CD4-positive, alpha-beta T cell treated with Interleukin-17A for 4 hours (primary cell): ENCODE measurements around the gene GLUD1.
"Not testable (repeated sequence)": the region's sequence is repeated elsewhere in the genome, so short reads cannot be mapped to it uniquely, and the experiment has no call there.

Experiments used
- DNase-seq: peaks from one replicate; pipeline ENCODE4 v3.0.0-alpha.2; 2020; ENCODE audit warnings: mixed read lengths

Gene GLUD1

DNA sequence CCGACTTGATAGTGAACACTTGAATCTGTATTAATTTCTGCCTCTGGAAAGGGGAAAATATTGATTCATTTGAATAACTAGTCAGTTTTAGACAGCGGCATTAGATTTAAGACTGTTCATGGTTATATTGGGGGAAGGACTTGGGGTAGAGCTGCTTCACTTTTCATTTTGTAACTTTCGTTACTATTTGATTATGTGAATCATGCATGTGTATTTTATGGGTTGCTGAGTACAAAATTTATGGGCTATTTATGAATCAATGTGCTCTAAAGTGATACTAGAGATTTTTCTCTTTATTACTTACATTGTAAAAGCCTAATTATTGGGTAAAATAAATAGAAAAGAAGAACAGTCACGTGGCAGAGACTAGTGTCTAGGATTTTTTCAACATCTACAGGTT, 4.9 kb downstream of the GLUD1 start:
- no peak for DNase-seq

DNA sequence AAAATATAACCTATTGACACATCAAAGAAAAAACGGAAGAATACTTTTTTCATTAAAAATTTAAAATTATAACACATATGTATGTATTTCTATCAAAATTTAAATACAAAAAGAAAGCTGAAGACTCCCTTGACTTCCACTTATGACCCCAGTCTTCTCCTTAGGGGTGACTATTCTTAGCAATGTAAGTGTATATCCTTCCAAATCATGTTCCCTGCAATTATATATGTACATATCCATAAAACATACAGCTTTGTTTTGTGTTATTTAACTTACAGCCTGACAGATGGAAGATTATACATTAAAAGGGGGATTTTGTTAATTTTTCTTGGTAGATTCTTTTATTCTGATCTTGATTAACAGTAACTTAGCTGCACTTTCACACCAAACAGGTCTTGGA, 9.1 kb downstream of the GLUD1 start:
- no peak for DNase-seq

GRCh38 chr10:87084291-87084782, 10.3 kb downstream of the GLUD1 start:
- DNase-seq = not testable (repeated sequence)

- DNase-seq = peak; percentile 12
Observed at GRCh38 chr10:87083576-87084290, 10.9 kb downstream of the GLUD1 start.

GRCh38 chr10:87082219-87082618, 12.4 kb downstream of the GLUD1 start:
- not testable (repeated sequence) for DNase-seq

DNA sequence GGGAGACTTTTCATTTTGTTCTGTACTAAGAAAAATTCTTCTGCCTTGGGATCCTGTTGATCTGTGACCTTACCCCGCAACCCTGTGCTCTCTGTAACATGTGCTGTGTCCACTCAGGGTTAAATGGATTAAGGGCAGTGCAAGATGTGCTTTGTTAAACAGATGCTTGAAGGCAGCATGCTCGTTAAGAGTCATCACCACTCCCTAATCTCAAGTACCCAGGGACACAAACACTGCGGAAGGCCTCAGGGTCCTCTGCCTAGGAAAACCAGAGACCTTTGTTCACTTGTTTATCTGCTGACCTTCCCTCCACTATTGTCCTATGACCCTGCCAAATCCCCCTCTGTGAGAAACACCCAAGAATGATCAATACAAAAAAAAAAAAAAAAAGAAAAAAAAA, 13.1 kb downstream of the GLUD1 start:
- DNase-seq = not testable (repeated sequence)

DNA sequence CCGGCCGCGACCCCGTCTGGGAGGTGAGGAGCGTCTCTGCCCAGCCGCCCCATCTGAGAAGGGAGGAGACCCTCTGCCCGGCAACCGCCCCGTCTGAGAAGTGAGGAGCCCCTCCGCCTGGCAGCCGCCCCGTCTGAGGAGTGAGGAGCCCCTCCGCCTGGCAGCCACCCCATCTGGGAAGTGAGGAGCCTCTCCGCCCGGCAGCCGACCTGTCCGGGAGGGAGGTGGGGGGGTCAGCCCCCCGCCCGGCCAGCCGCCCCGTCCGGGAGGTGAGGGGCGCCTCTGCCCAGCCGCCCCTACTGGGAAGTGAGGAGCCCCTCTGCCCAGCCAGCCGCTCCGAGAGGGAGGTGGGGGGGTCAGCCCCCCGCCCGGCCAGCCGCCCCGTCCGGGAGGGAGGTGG, 14.0 kb downstream of the GLUD1 start:
- not testable (repeated sequence) for DNase-seq

- no peak for DNase-seq
Observed at GRCh38 chr10:87079106-87079836, 15.4 kb downstream of the GLUD1 start.

GRCh38 chr10:87076421-87076820, 18.2 kb downstream of the GLUD1 start:
- DNase-seq = not testable (repeated sequence)

- DNase-seq = no peak
Observed at GRCh38 chr10:87072449-87072848, 22.2 kb downstream of the GLUD1 start.

DNA sequence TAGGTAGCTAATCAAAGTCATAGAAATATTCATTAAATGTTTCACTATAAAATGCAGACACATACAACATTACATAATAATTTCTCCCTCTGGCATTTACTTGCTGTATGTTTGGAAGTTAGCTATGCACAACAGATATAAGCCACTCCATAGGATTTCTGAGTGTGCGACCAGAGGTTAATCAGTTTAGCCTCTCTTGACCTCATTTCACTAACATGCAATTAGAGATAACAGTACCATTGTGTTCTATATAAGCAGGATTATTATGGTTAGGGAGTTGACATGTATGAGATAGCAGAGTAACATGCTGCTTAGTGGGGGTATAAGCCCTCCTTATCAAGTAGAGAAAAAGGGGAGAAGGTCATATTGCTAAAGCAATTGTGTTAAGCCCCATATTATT, 26.4 kb downstream of the GLUD1 start:
- no peak for DNase-seq

GRCh38 chr10:87066865-87067264, 27.8 kb downstream of the GLUD1 start:
- no peak for DNase-seq

DNA sequence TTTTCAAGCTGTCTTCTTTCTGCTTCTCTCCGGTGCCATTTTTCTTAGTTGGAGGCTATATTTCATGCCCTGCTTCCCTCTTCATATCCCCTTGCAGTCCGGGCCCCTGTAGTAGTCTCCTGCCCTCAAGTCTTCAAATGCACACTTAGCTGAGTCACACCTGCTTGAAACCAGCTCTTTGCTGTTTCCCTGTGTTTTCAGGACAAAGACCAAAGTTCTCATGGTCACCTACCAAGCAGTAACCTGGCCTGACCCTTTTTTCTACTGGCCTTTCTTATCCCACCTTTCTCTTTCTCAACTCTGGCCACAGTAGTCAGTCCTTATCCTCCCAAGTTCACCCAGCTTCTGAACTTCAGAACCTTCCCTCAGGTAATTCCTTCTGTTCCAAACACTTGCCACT, 28.5 kb downstream of the GLUD1 start:
- no peak for DNase-seq

- DNase-seq = no peak
Observed at GRCh38 chr10:87064651-87065050, 30.0 kb downstream of the GLUD1 start.

DNA sequence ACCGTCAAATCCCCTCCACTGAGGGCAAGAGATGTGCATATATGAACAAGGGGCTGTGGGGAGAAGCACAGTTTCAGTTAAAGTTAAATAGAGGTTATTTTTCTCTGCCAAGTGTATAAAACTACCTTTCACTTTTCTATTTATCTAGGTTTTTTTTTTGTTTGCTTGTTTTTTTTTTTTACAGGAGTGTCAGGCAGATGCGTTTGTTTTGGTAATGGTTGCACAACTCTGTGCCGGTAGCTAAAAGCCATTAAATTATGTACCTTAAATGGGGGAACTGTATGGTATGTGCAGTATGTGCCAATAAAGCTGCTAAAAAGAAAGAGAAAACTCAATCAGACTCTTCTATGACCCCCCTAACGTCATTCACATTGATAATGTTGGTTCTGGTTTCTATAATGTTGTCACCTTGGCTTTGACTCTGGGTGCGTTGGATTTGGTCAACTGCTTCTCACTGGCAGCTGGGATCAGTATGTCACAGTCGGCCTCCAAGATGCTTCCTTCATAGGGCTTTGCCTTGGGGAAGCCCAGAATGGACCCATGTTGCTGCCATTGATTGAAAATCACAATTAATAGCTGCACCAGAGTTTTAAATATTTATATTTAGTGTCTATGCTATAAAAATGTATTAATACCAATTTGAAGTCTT, 34.2 kb downstream of the GLUD1 start:
- no peak for DNase-seq

GRCh38 chr10:87059401-87059800, 35.2 kb downstream of the GLUD1 start:
- DNase-seq = no peak

GRCh38 chr10:87058171-87058570, 36.5 kb downstream of the GLUD1 start:
- no peak for DNase-seq

DNA sequence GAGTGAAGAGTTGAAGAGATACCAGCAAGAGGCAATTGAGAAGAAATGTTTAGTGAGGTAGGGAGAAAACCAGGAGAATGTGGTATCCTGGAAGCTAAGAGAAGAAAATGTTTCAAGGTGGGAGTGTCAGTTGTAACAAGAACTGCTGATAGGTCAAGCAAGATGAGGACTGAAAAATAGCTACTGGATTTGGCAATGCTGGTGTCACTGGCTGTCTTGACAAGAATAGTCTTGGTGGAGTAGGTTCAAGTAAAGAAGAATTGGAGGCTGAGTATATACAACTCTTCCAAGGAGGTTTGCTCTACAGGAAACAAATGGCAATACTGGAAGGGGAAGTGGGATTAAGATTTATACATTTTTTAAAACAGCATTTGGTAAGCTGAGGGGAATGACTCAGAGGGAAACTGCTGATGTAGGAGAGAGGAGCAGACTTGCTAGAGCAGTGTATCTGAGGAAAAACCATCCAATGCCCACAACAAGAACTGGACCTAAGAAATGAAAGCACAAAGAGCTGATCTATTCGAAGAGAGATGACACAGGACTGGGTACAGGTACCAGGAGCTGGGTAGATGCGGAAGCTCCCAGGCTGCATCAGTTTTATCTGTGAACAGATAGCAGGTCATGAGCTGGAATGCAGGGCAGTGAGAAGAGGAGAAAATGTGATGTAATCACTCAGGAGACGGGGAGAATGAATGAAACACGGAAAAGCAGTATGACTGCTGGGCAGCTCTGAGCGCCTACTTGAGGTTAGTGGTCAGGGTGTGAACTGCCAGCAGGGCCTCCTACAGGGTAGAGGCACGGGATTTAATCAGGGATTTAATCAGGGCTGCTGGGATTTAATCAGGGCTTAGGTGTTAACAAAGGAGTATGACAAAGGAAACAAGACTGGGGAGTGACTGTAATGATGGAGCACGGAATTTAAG, 40.0 kb downstream of the GLUD1 start:
- DNase-seq = no peak

- no peak for DNase-seq
Observed at GRCh38 chr10:87053577-87054181, 41.0 kb downstream of the GLUD1 start.

- DNase-seq = no peak
Observed at GRCh38 chr10:87053111-87053510, 41.5 kb downstream of the GLUD1 start.

DNA sequence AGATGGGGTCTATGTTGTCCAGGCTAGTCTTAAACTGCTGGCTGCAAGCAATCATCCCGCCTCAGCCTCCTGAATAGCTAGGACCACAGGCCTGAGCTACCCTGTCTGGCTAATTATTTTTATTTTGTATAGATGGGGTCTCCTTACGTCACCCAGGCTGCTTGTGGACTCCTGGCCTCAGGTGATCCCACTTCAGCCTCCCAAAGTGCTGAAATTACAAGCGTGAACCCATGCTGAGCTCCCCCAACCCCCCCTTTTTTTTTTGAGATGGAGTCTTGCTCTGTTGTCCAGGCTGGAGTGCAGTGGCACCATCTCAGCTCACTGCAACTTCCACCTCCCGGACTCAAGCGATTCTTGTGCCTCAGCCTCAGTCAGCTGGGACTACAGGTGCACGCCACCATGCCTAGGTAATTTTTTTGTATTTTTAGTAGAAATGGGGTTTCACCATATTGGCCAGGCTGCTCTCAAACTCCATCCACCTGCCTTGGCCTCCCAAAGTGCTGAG, 49.2 kb downstream of the GLUD1 start:
- no peak for DNase-seq

GRCh38 chr10:87043579-87043978, 51.1 kb downstream of the GLUD1 start:
- not testable (repeated sequence) for DNase-seq
